ENCODE data around the gene ZBTB32. TPM values are rescaled to one million over a fixed set of nuclear protein-coding genes. Genes with fewer than 3 reads are reported as not detected.
A peak's percentile ranks its signal among the peaks of the same experiment; 100 is the strongest.

ZBTB32 gene
- total RNA-seq, 1 donor: not detected

DNA sequence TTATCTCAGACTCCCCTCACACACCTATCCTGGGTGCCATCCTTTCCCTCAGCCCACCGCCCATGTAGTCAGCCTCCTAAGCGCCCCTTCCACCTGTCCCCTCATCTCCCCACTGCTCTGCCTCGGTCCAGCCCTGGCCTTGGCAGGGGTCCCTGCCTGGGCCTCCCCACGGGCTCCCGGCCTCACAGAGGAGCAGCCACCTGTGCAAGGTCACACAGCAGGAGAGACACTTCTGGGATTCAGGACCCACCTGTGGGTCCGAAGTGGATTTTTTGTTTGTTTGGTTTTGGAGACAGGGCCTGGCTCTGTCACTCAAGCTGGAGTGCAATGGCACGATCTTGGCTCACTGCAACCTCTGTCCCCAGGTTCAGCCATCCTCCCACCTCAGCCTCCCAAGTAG lies 38.8 kb upstream of the ZBTB32 start:
- H3K79me2 ChIP-seq (ENCODE audit: insufficient read depth, low read length): no peaks in the 10 kb centered on the region
- H4K20me1 ChIP-seq (ENCODE audit: insufficient read depth, low read length): no peaks in the 10 kb centered on the region
- no peaks in the 10 kb centered on the region for H3K27me3 ChIP-seq (ENCODE audit: insufficient read depth, low read length)
- no peak for TF ChIP-seq CTCF (IDR thresholded peaks at IDR 0.05; ENCODE audit: extremely low read depth, low read depth, low read length)
- no peak overlapping the region for H2AFZ ChIP-seq (ENCODE audit: low read length)
- no peaks in the 10 kb centered on the region for H3K9me3 ChIP-seq (ENCODE audit: low read depth, low read length)
- H3K4me1 ChIP-seq (ENCODE audit: insufficient read depth, low read length): no peaks in the 10 kb centered on the region
- no peak for DNase-seq (ENCODE audit: insufficient read length, low spot score, missing footprints)
- H3K36me3 ChIP-seq (ENCODE audit: insufficient read depth, low read length): peaks cover 3% of the 10 kb centered on the region
- no peak overlapping the region for H3K27ac ChIP-seq (ENCODE audit: low read depth, low read length)
- no peak overlapping the region for H3K4me3 ChIP-seq (ENCODE audit: insufficient read depth, low read length)
- H3K4me2 ChIP-seq (ENCODE audit: insufficient read depth, low read length): no peak overlapping the region

DNA sequence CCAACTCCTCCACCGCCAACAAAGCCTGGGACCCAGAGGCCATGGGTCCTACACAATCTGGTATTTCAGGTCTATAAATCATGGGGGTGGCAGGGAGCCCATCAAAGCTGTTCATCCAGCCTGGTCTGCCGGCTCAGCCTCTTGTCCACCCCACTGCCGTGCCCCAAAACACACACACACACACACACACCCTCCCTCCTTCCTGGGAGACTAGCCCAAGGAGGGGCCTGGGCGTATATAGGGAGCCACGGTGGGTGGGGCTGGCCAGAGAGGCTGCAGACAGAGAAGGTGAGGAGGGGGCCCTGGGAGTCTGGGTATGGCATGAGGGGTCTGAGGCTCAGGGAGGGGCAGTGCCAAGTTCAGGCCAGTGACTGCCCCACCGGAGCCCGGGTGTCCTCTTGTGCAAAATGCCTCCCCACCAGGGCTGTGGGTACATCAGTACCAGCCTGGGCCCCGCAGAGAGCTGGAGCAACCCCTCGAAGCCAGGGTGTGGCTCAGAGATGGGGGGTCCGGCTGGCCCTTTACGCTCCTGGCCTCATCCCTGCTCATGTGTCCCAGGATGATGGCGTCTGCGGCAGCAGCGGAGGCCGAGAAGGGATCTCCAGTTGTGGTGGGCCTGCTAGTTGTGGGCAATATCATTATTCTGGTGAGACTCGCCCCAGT lies 38.0 kb upstream of the ZBTB32 start, which contains the start of gene UPK1A:
Gene UPK1A (plus strand): TSS at position 267 of the 663 bp plus-strand sequence. CDS start 296 bp downstream, at position 563.
- Histone ChIP-seq H3K27me3 (ENCODE audit: insufficient read depth, low read length) (no peaks in the 10 kb centered on the region), H3K4me3 (ENCODE audit: insufficient read depth, low read length) (no peak within 1 kb of the TSS), H3K27ac (ENCODE audit: low read depth, low read length) (no peak within 1 kb of the TSS), H3K4me1 (ENCODE audit: insufficient read depth, low read length) (no peaks in the 10 kb centered on the region), H3K36me3 (ENCODE audit: insufficient read depth, low read length) (peaks cover 2% of the 10 kb centered on the region), H3K4me2 (ENCODE audit: insufficient read depth, low read length) (no peak within 1 kb of the TSS), H3K79me2 (ENCODE audit: insufficient read depth, low read length) (no peaks in the 10 kb centered on the region), H2AFZ (ENCODE audit: low read length) (no peak within 1 kb of the TSS), H4K20me1 (ENCODE audit: insufficient read depth, low read length) (no peaks in the 10 kb centered on the region), H3K9me3 (ENCODE audit: low read depth, low read length) (no peaks in the 10 kb centered on the region)
- peak; percentile 35 for DNase-seq (ENCODE audit: insufficient read length, low spot score, missing footprints)
- TF ChIP-seq CTCF (IDR thresholded peaks at IDR 0.05; ENCODE audit: extremely low read depth, low read depth, low read length): no peak

- H3K4me2 ChIP-seq (ENCODE audit: insufficient read depth, low read length): no peak overlapping the region
- H3K9me3 ChIP-seq (ENCODE audit: low read depth, low read length): no peaks in the 10 kb centered on the region
- no peaks in the 10 kb centered on the region for H3K79me2 ChIP-seq (ENCODE audit: insufficient read depth, low read length)
- peaks cover 2% of the 10 kb centered on the region for H3K27me3 ChIP-seq (ENCODE audit: insufficient read depth, low read length)
- DNase-seq (ENCODE audit: insufficient read length, low spot score, missing footprints): no peak
- H3K36me3 ChIP-seq (ENCODE audit: insufficient read depth, low read length): no peaks in the 10 kb centered on the region
- no peaks in the 10 kb centered on the region for H3K4me1 ChIP-seq (ENCODE audit: insufficient read depth, low read length)
- no peak overlapping the region for H3K27ac ChIP-seq (ENCODE audit: low read depth, low read length)
- TF ChIP-seq CTCF (IDR thresholded peaks at IDR 0.05; ENCODE audit: extremely low read depth, low read depth, low read length): no peak
- H2AFZ ChIP-seq (ENCODE audit: low read length): no peak overlapping the region
- no peaks in the 10 kb centered on the region for H4K20me1 ChIP-seq (ENCODE audit: insufficient read depth, low read length)
- no peak overlapping the region for H3K4me3 ChIP-seq (ENCODE audit: insufficient read depth, low read length)
These were observed 34.8 kb upstream of the ZBTB32 start for GRCh38 chr19:35669566-35669965.

DNA sequence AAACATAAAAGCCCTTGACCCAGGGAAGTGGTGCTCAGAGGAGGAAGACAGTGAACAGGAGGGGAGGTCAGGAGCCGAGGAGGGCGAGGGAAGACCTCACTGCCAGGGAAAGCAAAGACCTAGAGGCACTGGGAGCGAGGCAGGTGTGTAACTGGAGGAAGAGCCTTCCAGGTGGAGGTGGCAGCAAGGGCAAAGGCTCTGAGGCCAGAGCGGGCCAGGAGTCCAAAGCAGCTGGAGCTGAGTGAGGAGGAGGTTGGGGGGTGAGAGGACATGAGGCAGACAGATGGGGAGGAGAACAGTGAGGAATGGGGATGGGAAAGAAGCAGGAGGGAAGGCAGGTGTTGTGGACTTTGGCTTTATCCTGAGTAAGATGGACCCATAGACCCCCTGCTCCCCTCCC lies 34.4 kb upstream of the ZBTB32 start:
- Histone ChIP-seq H4K20me1 (ENCODE audit: insufficient read depth, low read length) (no peaks in the 10 kb centered on the region), H3K9me3 (ENCODE audit: low read depth, low read length) (no peaks in the 10 kb centered on the region), H3K36me3 (ENCODE audit: insufficient read depth, low read length) (no peaks in the 10 kb centered on the region), H3K4me2 (ENCODE audit: insufficient read depth, low read length) (no peak overlapping the region), H3K4me3 (ENCODE audit: insufficient read depth, low read length) (no peak overlapping the region), H3K27ac (ENCODE audit: low read depth, low read length) (no peak overlapping the region), H3K79me2 (ENCODE audit: insufficient read depth, low read length) (no peaks in the 10 kb centered on the region), H2AFZ (ENCODE audit: low read length) (no peak overlapping the region), H3K27me3 (ENCODE audit: insufficient read depth, low read length) (peaks cover 2% of the 10 kb centered on the region), H3K4me1 (ENCODE audit: insufficient read depth, low read length) (no peaks in the 10 kb centered on the region)
- DNase-seq (ENCODE audit: insufficient read length, low spot score, missing footprints): peak; percentile 51
- TF ChIP-seq CTCF (IDR thresholded peaks at IDR 0.05; ENCODE audit: extremely low read depth, low read depth, low read length): no peak
